Skin epidermis (tissue), 12 donors: Measurements from ENCODE around the gene TOM1L2.

Source experiments
- H3K27ac ChIP-seq, 21 experiments: fragments of 200-600 bp; sonication (generic) in 11 of 21; one replicate each; pipeline ENCODE4 v1.5.0; 2020; ENCODE audit warnings: mild to moderate bottlenecking in 3 of 21, inconsistent platforms in 2 of 21, moderate library complexity in 2 of 21
- H3K4me3 ChIP-seq, 7 experiments: fragments of 200-600 bp; sonication (generic) in 2 of 7; one replicate each; pipeline ENCODE4 v1.5.0; 2020; ENCODE audit warnings: inconsistent platforms in 2 of 7, mild to moderate bottlenecking in 2 of 7, moderate library complexity in 1 of 7

The TOM1L2 gene

GRCh38 chr17:17807440-17807839 lies 164.8 kb downstream of the TOM1L2 start:
- Histone ChIP-seq H3K4me3 (no peak overlapping the region), H3K27ac (peak overlapping the region in 3 of 21 experiments; percentile 5 to 27 (median 23))

DNA sequence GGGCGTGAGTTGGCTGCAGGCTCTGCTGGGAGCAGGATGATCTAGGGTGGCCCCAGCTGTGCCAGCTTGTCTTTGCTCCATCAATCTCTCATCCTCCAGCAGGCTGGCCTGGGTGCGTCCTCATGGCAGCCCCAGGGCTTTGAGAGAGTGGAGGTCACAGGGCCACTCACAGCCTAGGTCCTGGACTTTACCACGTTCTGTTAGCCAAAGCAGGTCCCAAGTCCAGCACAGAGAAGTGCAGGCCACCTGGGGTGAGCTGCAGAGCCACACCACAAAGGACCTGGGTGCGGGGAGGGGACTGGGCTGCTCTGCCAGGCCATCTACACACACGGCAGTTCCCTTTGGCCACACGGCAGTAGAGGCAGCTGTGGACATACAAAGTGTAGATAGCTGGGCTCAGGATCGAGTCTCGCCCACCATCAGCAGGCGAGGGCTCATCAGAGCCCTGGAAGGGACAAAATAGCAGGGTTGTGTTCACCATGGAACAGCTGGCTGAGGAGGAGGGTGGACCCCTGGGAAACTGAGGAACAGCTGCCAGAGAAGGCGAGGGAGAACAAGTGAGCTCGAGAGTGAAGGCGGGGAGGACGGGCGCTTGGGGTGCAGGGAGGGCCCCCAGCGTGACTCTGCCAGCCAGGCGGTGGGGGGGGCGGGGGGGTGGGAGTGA lies 165.5 kb downstream of the TOM1L2 start:
- Histone ChIP-seq H3K4me3 (no peak overlapping the region), H3K27ac (no peak overlapping the region)

DNA sequence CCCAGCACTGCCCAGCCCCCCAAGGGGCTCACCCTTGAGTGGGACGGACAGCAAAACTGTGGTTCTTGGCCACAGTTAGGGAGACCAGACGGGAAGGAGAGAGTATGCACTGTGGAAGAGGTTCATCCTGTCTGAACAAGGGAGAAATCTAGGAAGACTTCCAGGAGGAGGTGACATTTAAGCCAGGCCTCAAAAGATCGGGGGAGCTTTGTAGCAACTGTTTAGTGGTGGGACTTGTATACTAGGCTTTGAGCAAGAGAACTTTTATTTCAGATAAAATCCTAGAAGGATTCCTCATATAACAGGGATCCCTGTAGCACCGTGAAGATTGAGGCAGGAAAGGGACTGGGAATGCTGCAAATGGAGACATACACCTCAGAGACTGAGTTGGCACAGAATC lies 166.2 kb downstream of the TOM1L2 start:
- Histone ChIP-seq H3K4me3 (no peak overlapping the region), H3K27ac (no peak overlapping the region)

DNA sequence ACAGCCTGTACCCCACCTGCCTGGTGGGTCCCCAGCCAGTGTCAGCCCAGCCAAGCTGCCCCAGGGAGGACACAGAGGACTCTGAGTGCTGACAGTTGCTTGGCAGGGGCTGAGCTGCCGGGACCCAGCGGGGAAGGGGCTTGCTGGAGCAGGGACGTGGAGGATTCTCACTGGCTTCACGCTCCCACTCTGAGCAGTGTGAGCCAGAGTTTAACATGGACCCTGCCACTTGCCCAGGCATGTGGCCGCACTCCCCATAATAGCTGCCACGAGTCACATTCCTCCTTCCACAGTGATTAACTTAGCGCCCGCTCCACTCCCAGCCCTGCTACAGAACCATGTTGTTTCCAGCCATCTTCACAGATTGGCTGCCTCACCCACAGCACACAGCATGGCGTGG lies 166.6 kb downstream of the TOM1L2 start:
- Histone ChIP-seq H3K27ac (peak overlapping the region in 2 of 21 experiments; percentile 19 to 39), H3K4me3 (no peak overlapping the region)

- H3K4me3 ChIP-seq = no peak overlapping the region
- no peak overlapping the region for H3K27ac ChIP-seq
Measured at GRCh38 chr17:17804007-17804406, 168.2 kb downstream of the TOM1L2 start.

- Histone ChIP-seq H3K27ac (peak overlapping the region in 1 of 21 experiments; percentile 27), H3K4me3 (no peak overlapping the region)
Measured at GRCh38 chr17:17801800-17802481, 170.3 kb downstream of the TOM1L2 start.

- Histone ChIP-seq H3K27ac (no peak overlapping the region), H3K4me3 (no peak overlapping the region)
Measured at GRCh38 chr17:17800504-17801021, 171.6 kb downstream of the TOM1L2 start.

GRCh38 chr17:17798573-17799255 lies 173.5 kb downstream of the TOM1L2 start:
- no peak overlapping the region for H3K27ac ChIP-seq
- no peak overlapping the region for H3K4me3 ChIP-seq

- no peak overlapping the region for H3K27ac ChIP-seq
- no peak overlapping the region for H3K4me3 ChIP-seq
Measured at GRCh38 chr17:17798010-17798556, 174.1 kb downstream of the TOM1L2 start.

- no peak overlapping the region for H3K4me3 ChIP-seq
- no peak overlapping the region for H3K27ac ChIP-seq
Measured at GRCh38 chr17:17797119-17797809, 174.9 kb downstream of the TOM1L2 start.

GRCh38 chr17:17796787-17797061 lies 175.5 kb downstream of the TOM1L2 start:
- Histone ChIP-seq H3K4me3 (no peak overlapping the region), H3K27ac (no peak overlapping the region)

GRCh38 chr17:17795946-17796786 lies 176.0 kb downstream of the TOM1L2 start:
- H3K4me3 ChIP-seq = no peak overlapping the region
- H3K27ac ChIP-seq = no peak overlapping the region

DNA sequence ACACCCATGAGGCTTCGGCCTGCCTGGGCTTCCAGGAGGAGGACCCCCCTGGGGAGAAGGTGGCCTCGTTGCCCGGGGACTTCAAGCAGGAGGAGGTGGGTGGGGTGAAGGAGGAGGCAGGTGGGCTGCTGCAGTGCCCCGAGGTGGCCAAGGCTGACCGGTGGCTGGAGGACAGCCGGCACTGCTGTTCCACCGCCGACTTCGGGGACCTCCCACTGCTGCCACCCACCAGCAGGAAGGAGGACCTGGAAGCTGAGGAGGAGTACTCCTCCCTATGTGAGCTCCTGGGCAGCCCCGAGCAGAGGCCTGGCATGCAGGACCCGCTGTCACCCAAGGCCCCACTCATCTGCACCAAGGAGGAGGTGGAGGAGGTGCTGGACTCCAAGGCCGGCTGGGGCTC lies 176.9 kb downstream of the TOM1L2 start:
- H3K4me3 ChIP-seq = no peak overlapping the region
- H3K27ac ChIP-seq = no peak overlapping the region

GRCh38 chr17:17794382-17794781 lies 177.8 kb downstream of the TOM1L2 start:
- Histone ChIP-seq H3K27ac (no peak overlapping the region), H3K4me3 (no peak overlapping the region)
